DLD1 (cell line): ENCODE data around the gene CCDC154.

Source experiments
- in situ Hi-C: cut with HindIII; loops from 2 replicates; pipeline ENCODE4 v1.10.0; 2017; ENCODE audit warnings: low sequenced_read_pairs

CCDC154 gene

DNA sequence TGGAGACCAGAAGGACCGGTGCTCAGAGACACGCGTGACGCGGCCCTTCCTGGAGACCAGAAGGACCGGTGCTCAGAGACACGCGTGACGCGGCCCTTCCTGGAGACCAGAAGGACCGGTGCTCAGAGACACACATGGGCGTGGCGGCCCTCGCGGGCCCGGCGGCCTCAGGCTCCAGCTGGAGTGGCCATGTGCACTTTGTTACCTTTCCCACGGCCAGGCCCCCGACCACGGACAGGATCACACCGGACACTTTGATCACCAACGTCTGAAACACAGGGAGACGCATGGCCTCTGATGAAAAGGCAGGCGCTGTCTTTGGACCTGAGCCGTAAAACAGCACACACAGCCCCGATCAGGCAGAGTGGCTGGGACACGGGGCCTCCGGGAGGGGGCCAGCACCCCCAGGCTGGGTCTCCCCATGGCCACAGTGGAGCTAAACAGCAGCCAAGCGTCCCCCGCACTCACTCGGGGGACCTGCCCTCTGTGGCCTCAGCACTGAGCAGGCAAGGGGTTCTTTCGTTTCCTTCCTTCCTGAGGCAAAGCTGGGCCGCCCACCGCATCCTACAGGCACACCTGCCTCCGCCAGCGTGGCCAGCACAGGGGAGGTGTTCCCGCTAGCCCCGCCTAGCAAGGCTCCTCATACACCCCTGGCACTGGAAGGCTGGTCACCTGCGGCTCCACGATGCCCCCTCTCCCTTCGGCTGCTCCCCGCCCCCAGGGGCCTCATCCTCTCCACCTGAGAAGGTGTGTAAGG, 13.3 kb upstream of the CCDC154 start:
- in situ Hi-C loops, result no loop called here

DNA sequence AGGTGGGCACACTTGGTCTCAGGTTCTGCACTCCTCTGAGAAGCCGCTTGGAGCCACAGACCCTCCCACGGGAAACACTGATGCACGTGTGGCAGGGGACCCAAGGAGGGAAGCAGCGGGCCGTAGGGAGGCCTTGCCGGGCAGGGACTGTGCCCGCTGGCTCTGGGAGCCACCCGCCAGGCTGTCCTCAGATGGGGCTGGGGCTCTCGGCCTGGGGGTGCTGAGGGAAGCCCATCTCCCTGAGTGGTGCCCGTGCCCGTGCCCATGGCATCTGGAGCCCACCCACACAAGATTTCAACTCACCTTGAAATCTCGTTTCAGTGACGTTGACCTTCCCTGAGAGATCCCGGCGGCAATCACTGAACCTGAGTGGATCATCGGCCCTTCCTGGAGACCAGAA, 12.6 kb upstream of the CCDC154 start:
- in situ Hi-C loops, result no loop called here

DNA sequence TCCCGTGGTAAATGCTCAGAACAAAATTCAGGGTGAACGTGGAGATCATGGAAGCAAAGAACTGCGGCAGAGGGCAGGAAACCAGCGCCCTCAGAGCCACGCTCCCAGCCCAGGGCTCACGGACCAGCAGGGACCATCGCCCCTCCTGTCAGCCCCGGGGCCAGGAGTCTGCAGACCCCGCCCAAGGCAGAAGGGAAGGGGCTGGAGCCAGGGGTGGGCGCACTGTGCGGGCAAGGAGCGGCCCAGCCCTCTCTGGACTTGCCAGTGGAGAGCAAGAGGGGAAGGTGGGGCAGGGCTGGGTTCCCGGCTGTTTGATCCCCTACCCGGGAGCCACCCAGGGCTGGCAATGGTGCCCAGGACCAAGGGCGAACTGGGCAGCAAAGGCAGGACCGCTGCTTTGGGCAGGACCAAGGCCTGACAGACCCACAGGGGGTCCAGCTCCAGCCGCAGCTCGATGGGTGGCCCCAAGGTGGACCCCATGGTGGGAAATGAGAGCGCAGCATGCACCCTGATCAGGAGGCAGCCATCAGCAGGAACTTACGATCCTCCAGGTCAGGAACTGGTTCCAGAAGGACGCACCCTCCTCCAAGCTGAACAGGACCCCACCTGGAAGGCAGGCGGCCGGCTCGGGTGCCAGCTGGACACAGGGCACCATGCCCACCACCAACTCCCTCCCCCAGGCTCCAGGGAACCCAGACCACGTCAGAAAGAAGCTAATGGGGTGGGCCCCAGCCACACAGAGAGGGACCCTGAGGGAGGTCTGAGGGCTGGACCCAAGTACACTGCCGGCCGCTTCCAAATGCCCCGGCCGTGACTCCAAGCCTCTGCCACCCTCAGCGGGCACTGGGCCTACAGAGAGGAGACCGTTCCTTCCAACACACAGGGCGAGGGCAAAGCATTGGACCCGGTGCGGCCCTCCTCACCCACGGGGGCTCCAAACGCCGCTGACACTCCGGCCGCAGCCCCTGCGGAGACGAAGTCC, 11.1 kb upstream of the CCDC154 start:
- in situ Hi-C loops, result no loop called here

DNA sequence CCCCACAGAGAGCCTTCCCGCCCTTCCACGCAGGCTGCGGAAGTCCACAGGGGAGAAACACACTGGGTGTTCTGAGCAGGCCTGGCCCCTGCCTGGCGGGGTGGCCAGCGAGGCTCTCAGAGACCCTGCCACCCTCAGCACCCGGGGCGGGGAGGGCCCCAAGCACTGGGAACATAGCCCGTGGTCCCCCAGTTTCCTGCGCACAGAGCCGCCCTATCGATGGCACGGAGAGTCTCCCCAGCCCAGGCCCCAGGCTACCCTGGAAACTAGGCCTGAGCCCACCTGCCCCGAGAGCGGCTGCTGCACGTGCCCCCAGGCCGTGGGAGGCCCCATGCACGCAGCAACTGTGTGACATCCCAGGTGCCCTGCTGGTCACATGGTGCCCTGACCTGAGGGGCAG, 10.2 kb upstream of the CCDC154 start:
- in situ Hi-C loops, result no loop called here

DNA sequence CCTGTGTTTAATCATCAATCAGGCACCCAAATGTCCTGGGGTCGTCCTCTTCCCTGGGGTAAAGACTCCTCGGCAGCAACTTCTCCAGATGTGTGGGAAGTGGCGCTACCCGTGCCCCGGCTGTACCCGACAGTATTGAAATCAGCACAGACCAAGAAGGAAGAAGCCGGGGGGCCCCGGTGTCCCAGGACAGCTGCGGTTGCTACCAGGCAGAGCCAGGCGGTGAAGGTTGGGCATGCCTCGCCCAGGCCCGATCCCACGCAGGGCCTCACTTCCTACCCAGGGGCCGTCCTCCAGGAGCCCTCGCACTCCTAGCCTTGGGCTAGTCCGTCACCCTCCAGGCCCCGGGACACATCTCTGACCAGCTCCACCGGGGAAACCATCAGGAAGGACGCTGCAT, 9.0 kb upstream of the CCDC154 start:
- in situ Hi-C loops, result no loop called here

DNA sequence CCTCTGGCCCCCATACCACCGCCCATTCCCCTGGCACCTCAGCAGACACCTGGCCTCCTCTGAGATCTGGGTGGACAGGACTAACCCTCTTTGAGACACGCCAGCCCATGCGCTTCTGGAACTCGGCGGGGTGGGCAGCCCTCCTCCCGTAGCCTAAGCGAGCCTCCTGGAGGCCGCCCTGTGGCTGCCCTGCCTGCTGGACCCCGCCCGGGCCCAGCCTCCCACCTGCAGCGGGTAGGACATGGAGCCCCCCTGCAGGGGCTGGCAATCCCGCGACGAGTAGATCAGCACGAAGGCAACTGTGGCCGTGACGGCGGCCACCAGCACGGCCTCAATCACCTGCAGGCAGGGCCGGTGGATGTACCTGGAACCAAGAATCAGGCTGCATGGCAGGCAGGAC, 8.2 kb upstream of the CCDC154 start:
- in situ Hi-C loops, result no loop called here

DNA sequence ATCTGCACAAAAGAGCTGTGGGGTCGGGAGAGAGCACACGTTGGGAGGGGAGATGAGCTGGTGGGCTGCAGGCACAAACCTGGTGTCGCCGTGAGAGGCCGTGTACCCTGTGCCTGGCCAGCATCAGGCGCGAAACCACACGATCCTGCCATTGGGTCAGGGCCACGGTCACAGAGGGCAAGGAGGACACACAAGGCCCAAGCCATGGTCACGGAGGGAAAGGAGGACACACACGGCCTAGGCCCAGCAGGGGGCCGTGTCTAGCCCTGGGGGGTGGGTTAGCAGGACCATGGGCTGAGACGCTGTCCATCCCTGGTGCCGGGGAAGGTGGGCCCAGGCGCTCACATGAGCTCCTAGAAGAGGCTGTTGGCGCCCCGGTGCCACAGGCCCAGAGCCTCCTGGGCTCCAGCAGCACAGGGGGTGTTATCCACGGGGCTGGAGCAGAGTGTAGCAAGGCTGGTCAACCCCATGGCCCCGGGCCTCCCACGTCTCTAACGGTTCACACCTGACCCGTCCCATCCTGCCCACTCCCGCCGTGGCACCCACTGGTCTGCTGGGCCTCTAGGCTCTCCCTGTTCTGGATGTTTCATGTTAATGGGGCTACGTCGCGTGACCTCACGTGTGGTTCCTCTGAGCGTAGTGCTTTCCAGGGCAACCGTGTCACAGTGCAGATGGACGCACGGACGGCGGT, 7.5 kb upstream of the CCDC154 start:
- in situ Hi-C loops, result no loop called here

DNA sequence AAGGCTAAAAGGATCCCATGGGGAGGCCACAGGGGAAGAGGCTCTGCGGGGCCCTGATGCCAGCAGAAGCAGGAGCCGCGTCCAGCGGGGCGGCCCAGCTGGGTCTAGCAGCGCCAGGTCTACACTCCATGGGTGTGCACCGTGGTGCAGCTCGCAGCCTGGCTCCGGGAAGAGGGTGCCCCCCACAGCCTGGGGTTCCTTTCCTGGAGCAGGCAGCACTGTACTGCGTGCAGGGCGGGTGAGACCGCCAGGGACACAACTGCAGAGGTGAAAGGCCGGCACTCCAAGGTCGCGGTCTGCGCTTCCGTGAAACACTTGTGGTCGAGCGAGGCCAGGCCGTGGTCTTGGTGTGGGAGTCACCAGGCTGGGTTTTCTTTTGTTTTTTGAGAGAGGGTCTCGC, 6.5 kb upstream of the CCDC154 start:
- in situ Hi-C loops, result no loop called here

DNA sequence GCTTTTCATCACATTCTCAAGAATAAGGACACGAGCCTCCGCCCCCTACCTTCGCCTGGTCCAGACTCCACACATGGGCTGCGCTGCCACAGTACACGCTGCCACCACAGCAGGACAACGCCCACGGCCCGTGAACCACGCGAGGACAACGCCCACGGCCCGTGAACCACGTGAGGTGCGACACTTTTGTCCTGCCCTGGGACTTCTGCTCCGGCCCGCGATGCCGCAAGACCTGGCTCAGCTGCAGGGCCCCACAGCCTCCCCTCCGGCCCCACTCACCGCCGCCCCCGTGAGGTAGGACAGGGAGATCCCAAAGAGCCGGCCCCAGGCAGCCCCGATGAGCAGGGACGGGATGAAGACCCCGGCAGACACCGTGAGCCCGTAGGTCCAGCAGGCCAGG, 5.9 kb upstream of the CCDC154 start:
- in situ Hi-C loops, result no loop called here

DNA sequence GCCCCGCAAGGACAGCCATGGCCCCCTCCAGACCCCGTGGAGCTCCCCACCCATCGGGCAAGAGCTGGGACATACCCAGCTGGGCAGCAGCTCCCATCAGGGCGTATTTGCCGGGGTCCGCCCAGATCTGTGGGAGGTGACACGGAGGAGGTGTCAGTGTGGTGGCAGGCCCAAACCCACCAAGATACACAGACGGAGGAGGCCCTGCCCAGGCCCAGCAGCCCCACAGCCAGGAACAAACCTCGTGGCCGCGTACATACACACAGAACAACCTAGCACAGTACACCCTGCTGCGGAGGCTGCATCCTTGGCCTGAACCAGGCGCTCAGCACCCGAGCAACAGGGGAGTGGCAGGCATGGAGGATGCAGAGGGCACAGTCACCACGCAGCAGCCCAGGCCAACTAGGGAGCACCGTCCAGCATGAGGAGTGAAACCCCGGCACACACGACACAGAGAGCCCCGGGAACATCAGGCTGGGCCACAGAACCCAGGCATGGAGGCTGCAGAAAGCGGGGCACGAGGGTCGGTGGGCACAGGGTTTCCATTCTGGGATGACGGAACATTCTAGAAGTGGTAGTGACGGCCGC, 4.9 kb upstream of the CCDC154 start:
- in situ Hi-C loops, result no loop called here

DNA sequence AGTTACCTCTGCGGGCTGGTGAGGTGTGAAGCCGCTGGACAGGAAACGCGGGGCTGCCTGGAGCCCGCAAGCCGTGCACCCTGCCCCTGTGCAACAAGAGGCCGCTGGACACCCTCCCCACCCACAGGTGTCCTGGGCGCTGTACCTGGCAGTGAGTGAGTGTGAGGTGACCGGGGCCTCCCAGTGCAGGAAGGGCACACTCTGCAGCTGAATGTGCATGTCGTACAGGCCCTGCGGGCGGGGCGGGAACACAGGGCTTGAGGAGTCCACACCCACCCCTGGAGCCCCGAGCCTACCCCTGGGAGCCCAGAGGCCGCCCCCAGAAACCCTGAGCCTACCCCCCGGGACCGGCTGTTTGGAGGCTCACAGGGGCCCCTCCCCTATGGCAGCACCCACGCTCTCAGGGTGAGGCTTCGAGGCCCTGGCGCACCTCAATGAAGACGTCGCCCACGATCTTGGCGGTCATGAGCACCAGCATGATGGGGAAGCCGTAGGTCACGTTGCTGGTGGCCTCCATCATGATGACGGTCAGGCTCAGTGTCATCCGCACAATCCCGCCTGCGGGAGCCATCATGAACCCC, 4.3 kb upstream of the CCDC154 start:
- in situ Hi-C loops, result no loop called here

DNA sequence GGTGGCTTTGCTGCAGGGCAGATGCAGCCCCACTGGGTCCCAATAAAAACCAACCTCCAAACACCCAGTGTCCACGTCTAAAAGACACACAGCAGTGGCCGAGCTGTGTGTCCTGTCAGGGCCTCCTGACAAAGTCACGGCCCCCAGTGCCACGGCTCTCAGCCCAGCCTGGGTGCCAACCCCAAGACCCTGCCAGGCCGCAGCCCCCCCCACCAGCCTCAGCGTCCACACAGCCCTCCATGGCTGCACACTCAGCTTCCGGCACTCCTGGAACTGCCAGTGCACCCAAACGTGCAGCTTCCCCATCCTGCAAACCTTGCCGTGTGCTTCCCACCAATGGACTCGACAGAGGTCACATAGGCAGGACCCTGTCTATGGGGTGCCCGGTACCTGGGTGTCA, 3.6 kb upstream of the CCDC154 start:
- in situ Hi-C loops, result no loop called here

DNA sequence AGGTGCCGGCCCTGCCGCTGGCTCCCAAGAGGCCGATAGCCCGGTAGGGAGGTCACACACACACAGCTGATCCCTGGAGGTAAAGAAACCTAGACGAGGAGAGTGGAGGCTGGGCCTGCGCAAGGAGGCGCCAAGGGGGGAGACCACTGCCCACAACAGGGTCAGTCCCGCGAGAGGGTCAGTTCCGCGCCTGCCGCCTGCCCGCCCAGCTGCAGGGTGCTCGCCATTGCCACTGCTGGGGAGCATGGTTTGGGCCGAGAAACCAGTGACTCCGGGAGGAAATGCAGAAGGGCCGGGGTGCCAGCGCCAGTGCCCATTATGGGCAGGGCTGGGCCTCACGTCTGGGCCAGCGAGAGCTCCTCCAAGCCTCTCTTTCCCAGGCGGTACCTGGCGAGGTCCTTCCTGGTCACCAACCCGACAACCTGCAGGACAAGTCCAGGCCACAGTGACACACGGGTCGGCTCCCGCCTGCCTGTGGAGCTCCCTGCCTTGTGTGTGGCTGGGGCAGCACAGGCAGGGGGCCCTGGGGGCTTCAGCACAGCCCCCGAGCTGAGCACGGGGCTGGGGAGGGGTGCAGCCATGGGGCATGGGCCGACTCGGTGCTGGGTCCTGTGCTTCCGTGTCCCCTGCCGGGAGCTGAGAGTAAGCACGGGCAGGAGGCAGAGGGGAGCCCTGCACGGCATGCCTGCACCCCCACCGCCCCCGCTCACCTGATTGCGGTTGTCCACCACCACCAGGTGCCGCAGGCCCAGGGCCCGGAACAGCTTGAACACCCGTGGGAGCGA, 2.1 kb upstream of the CCDC154 start:
- in situ Hi-C loops, result no loop called here

DNA sequence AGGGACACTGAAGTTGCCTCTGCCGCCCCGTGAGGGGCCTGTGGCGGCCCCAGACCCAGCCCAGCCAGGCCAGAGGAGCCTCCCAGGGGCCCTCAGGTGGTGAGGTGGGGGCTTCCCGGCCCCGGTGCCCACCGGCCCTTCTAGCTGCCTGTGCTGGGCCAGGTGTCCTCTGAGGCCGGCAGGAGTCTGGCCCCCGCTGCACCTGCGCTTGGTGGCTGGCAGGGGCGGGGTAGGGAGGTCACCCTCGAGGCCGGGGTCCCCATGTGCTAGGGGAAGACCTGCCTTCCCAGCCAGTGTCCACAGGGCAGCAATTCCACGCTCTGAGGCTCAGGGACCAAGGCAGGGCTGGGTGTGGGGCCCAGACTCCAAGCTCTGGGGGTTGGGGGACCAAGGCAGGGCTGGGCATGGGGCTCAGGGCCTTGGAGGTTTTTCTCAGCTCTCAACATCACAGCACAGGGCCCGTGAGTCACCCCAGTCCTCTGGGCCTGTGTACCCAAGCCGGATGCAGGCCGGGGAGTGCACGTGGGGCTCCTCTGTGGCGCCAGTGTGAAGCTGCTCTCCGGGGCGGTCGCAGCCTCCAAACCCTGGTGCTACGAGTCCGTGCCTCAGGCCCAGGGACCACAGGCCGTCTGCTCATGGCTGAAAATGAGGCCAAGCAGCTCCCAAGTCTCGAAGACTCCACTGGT, 1.3 kb upstream of the CCDC154 start:
- in situ Hi-C loops, result no loop called here

DNA sequence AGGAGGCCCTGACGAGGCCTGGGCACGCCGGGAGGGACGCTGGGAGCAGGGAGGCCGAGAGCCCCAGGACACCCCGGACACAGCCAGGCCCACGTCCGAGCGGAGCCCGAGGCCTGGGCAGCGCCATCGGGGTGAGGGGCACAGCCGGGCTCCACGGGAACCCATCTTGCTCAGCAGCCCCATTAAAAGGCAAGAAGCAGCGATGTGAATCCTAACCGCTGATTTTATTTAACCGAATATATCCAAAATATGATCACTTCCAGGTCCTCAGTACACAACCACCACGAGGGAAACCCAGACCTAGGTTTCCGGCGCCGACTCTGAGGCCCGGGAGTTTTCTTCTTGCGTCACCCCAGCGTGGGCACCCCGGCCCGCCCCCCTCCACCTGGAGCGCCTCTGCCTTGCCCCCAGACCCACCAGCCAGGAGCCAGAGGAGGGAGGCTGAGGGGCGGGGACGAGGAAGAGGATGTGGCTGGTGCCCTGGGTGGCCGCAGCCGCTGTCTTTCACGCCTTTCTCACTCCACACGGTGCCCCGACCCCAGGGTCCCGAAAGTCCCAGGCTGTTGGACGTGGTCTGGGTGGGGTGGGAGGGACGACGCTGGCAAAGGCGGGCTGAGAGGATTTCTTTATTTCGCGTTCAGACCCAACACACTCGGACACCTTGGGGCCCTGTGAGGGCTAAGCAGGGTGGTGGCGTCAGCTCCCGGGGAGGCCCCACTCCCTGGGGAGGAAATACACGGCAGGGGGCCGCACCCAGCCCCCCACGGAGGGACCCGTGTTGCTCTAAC, 568 bp upstream of the CCDC154 start:
- in situ Hi-C loops, result no loop called here

DNA sequence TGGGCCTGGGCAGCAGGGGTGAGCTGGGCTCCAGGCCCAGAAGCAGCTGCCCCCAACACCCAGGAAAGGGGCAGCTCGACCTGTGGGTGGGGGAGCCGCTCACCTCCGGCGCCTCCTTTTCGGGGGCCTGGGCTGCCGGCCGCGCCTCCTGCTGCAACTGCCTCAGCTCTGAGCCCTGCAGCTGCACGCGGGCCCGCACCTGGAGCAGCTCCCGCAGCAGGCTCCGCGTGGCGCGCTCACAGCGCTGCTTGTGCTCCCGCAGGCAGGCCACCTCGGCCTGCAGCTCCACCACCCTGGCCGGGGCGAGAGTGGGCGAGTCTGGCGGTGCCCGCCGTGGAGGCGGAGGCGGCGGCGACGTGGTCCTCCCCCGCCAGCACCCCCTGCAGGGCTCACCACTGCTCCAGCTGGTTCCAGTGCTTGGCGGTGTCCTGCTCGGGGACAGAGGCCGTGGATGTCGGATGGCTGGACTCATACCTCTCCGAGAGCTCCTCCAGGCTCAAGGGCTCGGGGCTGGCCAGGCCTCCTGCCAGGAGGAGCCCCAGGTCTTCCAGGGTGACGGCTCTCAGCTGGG, 868 bp downstream of the CCDC154 start:
- in situ Hi-C loops, result no loop called here

DNA sequence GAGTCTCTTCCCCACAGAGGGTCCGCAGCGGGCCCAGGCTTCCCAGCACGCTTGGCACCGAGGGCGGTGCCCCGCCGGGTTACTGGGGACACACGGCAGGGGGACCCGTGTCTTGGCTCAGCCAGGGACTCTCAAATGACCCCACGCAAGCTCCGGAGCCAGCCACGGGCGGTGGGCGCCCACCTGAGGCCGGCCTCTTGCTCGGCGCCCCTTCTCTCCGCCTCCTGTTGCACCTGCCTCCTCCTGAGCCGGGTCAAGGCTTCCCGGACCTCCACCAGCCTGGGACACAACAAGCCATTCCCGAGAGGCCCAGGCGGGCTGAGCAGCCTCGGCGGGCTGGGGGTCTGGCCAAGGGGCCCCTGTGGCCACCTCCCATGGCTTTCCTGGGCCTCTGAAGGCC, 1.7 kb downstream of the CCDC154 start:
- in situ Hi-C loops, result no loop called here

DNA sequence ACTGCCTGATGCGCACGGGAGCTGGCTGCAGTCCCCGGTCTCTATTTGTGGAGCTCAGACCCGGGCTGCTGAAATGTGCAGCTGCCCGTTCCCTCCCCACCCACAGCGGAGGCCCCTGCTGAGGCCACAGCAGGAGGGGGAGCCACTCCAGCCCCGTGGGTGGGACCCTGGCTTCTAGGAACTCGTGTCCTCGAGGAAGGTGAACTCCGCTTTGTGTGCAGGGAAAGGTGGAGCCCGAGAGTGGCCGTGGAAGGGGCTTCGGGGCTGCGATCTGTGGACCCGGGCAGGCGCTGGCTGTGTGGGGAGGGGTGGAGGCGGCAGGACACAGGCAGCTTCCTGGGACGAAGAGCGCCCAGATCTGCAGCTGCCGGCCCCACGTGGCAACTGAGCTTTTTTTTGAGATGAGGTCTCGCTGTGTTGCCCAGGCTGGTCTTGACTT, 2.9 kb downstream of the CCDC154 start:
- in situ Hi-C loops, result no loop called here
